HepG2 (cell line): ENCODE data around the gene GADD45B. TPM values are rescaled to one million over a fixed set of nuclear protein-coding genes. Genes with fewer than 3 reads are reported as not detected.
"Not testable (repeated sequence)": the region's sequence is repeated elsewhere in the genome, so short reads cannot be mapped to it uniquely, and the experiment has no call there.

Experiments used
- ATAC-seq: fragments of 200-7000 bp; cut with Tn5 transposase; 3 replicates; pipeline ENCODE4 v1.9.1; 2020; ENCODE audit warnings: mild to moderate bottlenecking, moderate library complexity
- BruUV-seq: library from RNA; stranded (reverse); fragments of 400-500 nt; replicated peaks from 2 replicates; lab custom pipeline; 2021; lab: Mats Ljungman, UMichigan
- CTCF ChIA-PET: fragments of 300-600 bp; formaldehyde crosslinking; extraction: SDS; loops from one replicate; lab custom pipeline; 2021; ENCODE audit warnings: low total read pairs, inconsistent platforms, low intra/inter-chr PET ratio; lab: Yijun Ruan, JAX
- POLR2A ChIA-PET: fragments of 350-600 bp; sonication (Branson Sonifier 250); formaldehyde crosslinking; loops from one replicate; lab custom pipeline; 2020; ENCODE audit warnings: antibody characterized with exemption, inconsistent platforms; lab: Yijun Ruan, JAX
- DNase-seq: peaks from one replicate; pipeline ENCODE4 v3.0.0-alpha.2; 2015; ENCODE audit warnings: low spot score
- FAIRE-seq: peaks from 3 replicates; lab custom pipeline; 2011; peaks lifted over from hg19 to GRCh38; lab: Jason Lieb, UNC
- H2AFZ ChIP-seq: one replicate; pipeline ENCODE4 v1.6.1; 2011; ENCODE audit warnings: low read length, inconsistent platforms
- H3K27ac ChIP-seq: fragments of 300-600 bp; 3 replicates; pipeline ENCODE4 v1.8.0; 2011; ENCODE audit warnings: mixed run types, mild to moderate bottlenecking, mixed read lengths, low read length, inconsistent platforms; ENCODE audit not compliant: insufficient read depth; ENCODE audit errors: extremely low read length
- H3K27me3 ChIP-seq, 2 experiments: fragments of 200-600 bp in 1 of 2; 2 replicates in 1 of 2; 3 replicates in 1 of 2; pipeline versions ENCODE4 v1.6.0 to v1.8.0; 2011; ENCODE audit warnings: low read length in 2 of 2, mild to moderate bottlenecking in 2 of 2, moderate library complexity in 2 of 2, inconsistent platforms in 1 of 2; ENCODE audit not compliant: insufficient read depth in 2 of 2, control insufficient read depth in 1 of 2
- H3K36me3 ChIP-seq, 2 experiments: fragments of 200-600 bp in 1 of 2; replicated peaks in 1 of 2; 2 replicates in 1 of 2; 3 replicates in 1 of 2; pipeline versions ENCODE4 v1.5.1 to v1.8.0; 2011; ENCODE audit warnings: low read length in 2 of 2, inconsistent platforms in 1 of 2; ENCODE audit not compliant: insufficient read depth in 2 of 2, control insufficient read depth in 1 of 2
- H3K4me1 ChIP-seq: 2 replicates; pipeline ENCODE4 v1.5.1; 2012; ENCODE audit warnings: low read length, inconsistent platforms; ENCODE audit not compliant: insufficient read depth
- H3K4me2 ChIP-seq: 2 replicates; pipeline ENCODE4 v1.6.0; 2011; ENCODE audit warnings: low read depth, low read length, inconsistent platforms
- H3K4me3 ChIP-seq, 3 experiments: fragments of 200-600 bp in 1 of 3; sonication (generic), shearing (Covaris generic) in 1 of 3; replicated peaks in 1 of 3; 2 replicates each; pipeline ENCODE4 v1.5.1; 2011 to 2016; ENCODE audit warnings: low read length in 3 of 3, inconsistent platforms in 2 of 3, low read depth in 2 of 3, mild to moderate bottlenecking in 2 of 3, control low read depth in 1 of 3, mixed read lengths in 1 of 3; ENCODE audit not compliant: insufficient read depth in 1 of 3
- H3K79me2 ChIP-seq: one replicate; pipeline ENCODE4 v1.6.1; 2011; ENCODE audit warnings: low read length, inconsistent platforms; ENCODE audit not compliant: insufficient read depth
- H3K9ac ChIP-seq: 2 replicates; pipeline ENCODE4 v1.6.0; 2011; ENCODE audit warnings: mild to moderate bottlenecking, low read depth, low read length, inconsistent platforms; ENCODE audit not compliant: insufficient read depth
- H3K9me3 ChIP-seq: 2 replicates; pipeline ENCODE4 v1.5.1; 2012; ENCODE audit warnings: mild to moderate bottlenecking, low read length
- H4K20me1 ChIP-seq: 2 replicates; pipeline ENCODE4 v1.6.0; 2011; ENCODE audit warnings: inconsistent platforms, mild to moderate bottlenecking, low read length, moderate library complexity; ENCODE audit not compliant: insufficient read depth
- HDAC1 ChIP-seq: sonication (generic); formaldehyde crosslinking; IDR thresholded peaks from 2 replicates; pipeline ENCODE4 v1.5.1; 2020; ENCODE audit warnings: mild to moderate bottlenecking, missing genetic modification reagents
- MIER2 ChIP-seq: IDR thresholded peaks from 2 replicates; pipeline ENCODE4 v1.6.1; 2016; ENCODE audit warnings: missing biosample characterization, missing genetic modification reagents
- PITX1 ChIP-seq: sonication (generic); formaldehyde crosslinking; IDR thresholded peaks from 2 replicates; pipeline ENCODE4 v1.5.1; 2020; ENCODE audit warnings: mild to moderate bottlenecking, missing genetic modification reagents
- TARDBP ChIP-seq: sonication (generic); formaldehyde crosslinking; IDR thresholded peaks from 2 replicates; pipeline ENCODE4 v1.8.0; 2022; ENCODE audit warnings: mild to moderate bottlenecking, missing genetic modification reagents
- ZNF121 ChIP-seq: sonication (generic); formaldehyde crosslinking; IDR thresholded peaks from 2 replicates; pipeline ENCODE4 v1.5.0; 2020; ENCODE audit warnings: mild to moderate bottlenecking, missing genetic modification reagents
- ZNF124 ChIP-seq: sonication (generic); formaldehyde crosslinking; IDR thresholded peaks from 2 replicates; pipeline ENCODE4 v1.4.0; 2020; ENCODE audit warnings: missing genetic modification reagents
- ZNF225 ChIP-seq: sonication (generic); formaldehyde crosslinking; IDR thresholded peaks from 2 replicates; pipeline ENCODE4 v1.4.0; 2020; ENCODE audit warnings: mild to moderate bottlenecking, missing genetic modification reagents
- WGBS: methylation state at CpG from one replicate; pipeline ENCODE4 v1.1.6; 2017; ENCODE audit warnings: low lambda C conversion rate; 5-methylcytosine and 5-hydroxymethylcytosine counted together
- in situ Hi-C: cut with HindIII; loops from 2 replicates; pipeline ENCODE4 v1.10.0; 2017; ENCODE audit warnings: low pct_unique_long_range_greater_than_20kb; ENCODE audit not compliant: extremely low pct_ligation_motif_present
- intact Hi-C: fragments of 100-400 bp; cut with micrococcal nuclease; formaldehyde crosslinking; loops from one replicate; pipeline ENCODE4 v1.10.0; 2022; ENCODE audit not compliant: unreplicated experiment
- polyA plus RNA-seq, 8 experiments: library from polyadenylated mRNA; depleted of rRNA in 3 of 8; stranded (reverse) in 7 of 8; unstranded in 1 of 8; fragments of >200 nt; fragmentation: Illumina TruSeq in 4 of 8; extraction: Trizol in 4 of 8; gene quantifications; 2 replicates each; pipeline versions ENCODE4 v1.2.1 to v1.2.3, GENCODE V29; 2011 to 2016; ENCODE audit warnings: low read depth in 4 of 8, missing spikeins in 1 of 8, mixed read lengths in 1 of 8; ENCODE audit not compliant: insufficient read depth in 1 of 8
- total RNA-seq, 5 experiments: library from RNA; depleted of rRNA; stranded (reverse); fragments of >200 nt; fragmentation: Illumina TruSeq; extraction: Trizol; gene quantifications; 2 replicates each; pipeline ENCODE4 v1.2.3, GENCODE V29; 2016; ENCODE audit warnings: low read depth in 1 of 5

The GADD45B gene
- total and polyA plus RNA-seq, 2 of the 13 experiments (the other 11 are each of a cell fraction or from before 2014, with no cell fraction given): 4.6 to 34.1 TPM

GRCh38 chr19:2458054-2458453, 17.9 kb upstream of the GADD45B start (continued):
- TF ChIP-seq MIER2 (CRISPR knock-in tag) (no peak), TARDBP (CRISPR knock-in tag) (no peak), ZNF124 (CRISPR knock-in tag) (no peak)

- not testable (repeated sequence) for H3K4me2 ChIP-seq, H4K20me1 ChIP-seq
Observed at GRCh38 chr19:2458776-2459175, 17.2 kb upstream of the GADD45B start.

GRCh38 chr19:2460245-2460644, 15.7 kb upstream of the GADD45B start:
- ChIA-PET POLR2A (interaction anchor here (1.1 kb wide), 1 partner anchor 16 kb away, joined by 4 read pairs; the partner anchor contains the start of gene GADD45B), CTCF (no interaction called here)
- peaks cover 64% of the 10 kb centered on the region for H3K4me1 ChIP-seq
- no peak for DNase-seq
- H3K4me3 ChIP-seq: no peak overlapping the region
- in situ Hi-C loops: no loop called here
- intact Hi-C loops: no loop called here
- no peak for FAIRE-seq
- no TSS peak for BruUV-seq
- 0 out of 2 replicates have a peak, but pooled peaks cover 2% of the 10 kb centered on the region for H4K20me1 ChIP-seq
- no peak overlapping the region for H2AFZ ChIP-seq
- H3K9me3 ChIP-seq: no peaks in the 10 kb centered on the region
- H3K4me2 ChIP-seq: no peak overlapping the region
- no peaks in the 10 kb centered on the region for H3K36me3 ChIP-seq
- H3K27me3 ChIP-seq: no peaks in the 10 kb centered on the region
- peaks cover 14% of the 10 kb centered on the region for H3K79me2 ChIP-seq
- no peak overlapping the region for H3K27ac ChIP-seq
- TF ChIP-seq ZNF121: peak; percentile 91
- TF ChIP-seq ZNF225 (CRISPR knock-in tag): no peak
- no peak overlapping the region for H3K9ac ChIP-seq
- WGBS: 100% methylated on average over 1 of the region's 1 CpG
- no peak for ATAC-seq

More at GRCh38 chr19:2458776-2459175, 17.2 kb upstream of the GADD45B start:
- H3K27ac ChIP-seq, H2AFZ ChIP-seq, H3K9ac ChIP-seq, H3K36me3 ChIP-seq, DNase-seq, CTCF ChIA-PET, FAIRE-seq, BruUV-seq, ATAC-seq, intact Hi-C loops, H3K9me3 ChIP-seq, H3K27me3 ChIP-seq, H3K4me3 ChIP-seq, in situ Hi-C loops: not testable (repeated sequence)
- Histone ChIP-seq H3K79me2 (peaks cover 28% of the 10 kb centered on the region), H3K4me1 (peaks cover 70% of the 10 kb centered on the region)
- WGBS: 40% methylated on average over 8 of the region's 10 CpGs
- POLR2A ChIA-PET: interaction anchor here (0.8 to 3.5 kb wide), 4 partner anchors 15 to 82 kb away, joined by 3 to 49 read pairs (median 20); partner anchors contain the start of genes GADD45B and TIMM13
- TF ChIP-seq PITX1 (CRISPR knock-in tag): 0 out of 2 replicates have a peak, but pooled peaks have one; percentile 4
- TF ChIP-seq HDAC1 (CRISPR knock-in tag): 0 out of 2 replicates have a peak, but pooled peaks have one; percentile 25
